ENCODE data around the gene ADAMTS14. TPM values are rescaled to one million over a fixed set of nuclear protein-coding genes. Genes with fewer than 3 reads are reported as not detected.
A peak's percentile ranks its signal among the peaks of the same experiment; 100 is the strongest.
"Not testable (repeated sequence)": the region's sequence is repeated elsewhere in the genome, so short reads cannot be mapped to it uniquely, and the experiment has no call there.

ADAMTS14 gene
- total RNA-seq, 1 donor from 2014 or later: 1.4 TPM

- Mint-ChIP-seq H3K36me3 (no peaks in the 10 kb centered on the region), H3K27ac (no peak overlapping the region)
- TF ChIP-seq, protein P1, sequence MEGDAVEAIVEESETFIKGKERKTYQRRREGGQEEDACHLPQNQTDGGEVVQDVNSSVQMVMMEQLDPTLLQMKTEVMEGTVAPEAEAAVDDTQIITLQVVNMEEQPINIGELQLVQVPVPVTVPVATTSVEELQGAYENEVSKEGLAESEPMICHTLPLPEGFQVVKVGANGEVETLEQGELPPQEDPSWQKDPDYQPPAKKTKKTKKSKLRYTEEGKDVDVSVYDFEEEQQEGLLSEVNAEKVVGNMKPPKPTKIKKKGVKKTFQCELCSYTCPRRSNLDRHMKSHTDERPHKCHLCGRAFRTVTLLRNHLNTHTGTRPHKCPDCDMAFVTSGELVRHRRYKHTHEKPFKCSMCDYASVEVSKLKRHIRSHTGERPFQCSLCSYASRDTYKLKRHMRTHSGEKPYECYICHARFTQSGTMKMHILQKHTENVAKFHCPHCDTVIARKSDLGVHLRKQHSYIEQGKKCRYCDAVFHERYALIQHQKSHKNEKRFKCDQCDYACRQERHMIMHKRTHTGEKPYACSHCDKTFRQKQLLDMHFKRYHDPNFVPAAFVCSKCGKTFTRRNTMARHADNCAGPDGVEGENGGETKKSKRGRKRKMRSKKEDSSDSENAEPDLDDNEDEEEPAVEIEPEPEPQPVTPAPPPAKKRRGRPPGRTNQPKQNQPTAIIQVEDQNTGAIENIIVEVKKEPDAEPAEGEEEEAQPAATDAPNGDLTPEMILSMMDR (conservative IDR thresholded peaks at IDR 0.05): no peak
Observed at GRCh38 chr10:70762441-70763175, 90.3 kb downstream of the ADAMTS14 start.

DNA sequence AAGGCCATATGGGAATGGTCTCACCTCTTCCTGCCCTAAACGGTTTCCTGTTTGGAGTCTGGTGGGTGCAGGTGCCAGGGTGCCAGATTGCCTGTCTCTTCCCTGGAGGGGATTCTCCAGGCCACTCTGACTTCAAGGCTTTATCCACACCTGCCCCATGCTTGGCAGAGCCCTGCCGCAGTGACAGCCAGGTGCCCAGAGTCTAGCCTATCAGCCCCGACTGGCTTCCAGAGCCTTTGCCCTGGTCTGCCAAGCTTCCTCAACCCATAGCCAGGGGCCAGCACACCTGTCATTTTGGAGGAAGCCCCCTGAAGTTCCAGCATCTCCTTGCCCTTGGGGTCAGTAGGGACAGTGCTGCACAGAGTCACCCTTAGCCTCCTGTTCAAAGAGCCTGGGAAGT is 91.3 kb downstream of the ADAMTS14 start:
- Mint-ChIP-seq H3K27me3 (peaks cover 8% of the 10 kb centered on the region), H3K9me3 (peaks cover 6% of the 10 kb centered on the region), H3K27ac (no peak overlapping the region), H3K4me3 (no peak overlapping the region), H3K4me1 (ENCODE audit: unreplicated experiment) (peaks cover 8% of the 10 kb centered on the region), H3K36me3 (no peaks in the 10 kb centered on the region)
- TF ChIP-seq, protein P1 (conservative IDR thresholded peaks at IDR 0.05): no peak
- no peak for DNase-seq (ENCODE audit: extremely low spot score, unreplicated experiment)

More at GRCh38 chr10:70762441-70763175, 90.3 kb downstream of the ADAMTS14 start:
- peaks cover 6% of the 10 kb centered on the region for H3K9me3 Mint-ChIP-seq
- peaks cover 9% of the 10 kb centered on the region for H3K4me1 Mint-ChIP-seq (ENCODE audit: unreplicated experiment)
- peaks cover 8% of the 10 kb centered on the region for H3K27me3 Mint-ChIP-seq
- DNase-seq (ENCODE audit: extremely low spot score, unreplicated experiment): no peak
- H3K4me3 Mint-ChIP-seq: no peak overlapping the region

- peaks cover 6% of the 10 kb centered on the region for H3K9me3 Mint-ChIP-seq
- H3K36me3 Mint-ChIP-seq: no peaks in the 10 kb centered on the region
- no peak overlapping the region for H3K4me3 Mint-ChIP-seq
- TF ChIP-seq, protein P1 (conservative IDR thresholded peaks at IDR 0.05): no peak
- peak; percentile 34 for DNase-seq (ENCODE audit: extremely low spot score, unreplicated experiment)
- no peaks in the 10 kb centered on the region for H3K4me1 Mint-ChIP-seq (ENCODE audit: unreplicated experiment)
- no peak overlapping the region for H3K27ac Mint-ChIP-seq
- H3K27me3 Mint-ChIP-seq: peaks cover 3% of the 10 kb centered on the region
Observed at GRCh38 chr10:70765794-70766594, 93.7 kb downstream of the ADAMTS14 start.

DNA sequence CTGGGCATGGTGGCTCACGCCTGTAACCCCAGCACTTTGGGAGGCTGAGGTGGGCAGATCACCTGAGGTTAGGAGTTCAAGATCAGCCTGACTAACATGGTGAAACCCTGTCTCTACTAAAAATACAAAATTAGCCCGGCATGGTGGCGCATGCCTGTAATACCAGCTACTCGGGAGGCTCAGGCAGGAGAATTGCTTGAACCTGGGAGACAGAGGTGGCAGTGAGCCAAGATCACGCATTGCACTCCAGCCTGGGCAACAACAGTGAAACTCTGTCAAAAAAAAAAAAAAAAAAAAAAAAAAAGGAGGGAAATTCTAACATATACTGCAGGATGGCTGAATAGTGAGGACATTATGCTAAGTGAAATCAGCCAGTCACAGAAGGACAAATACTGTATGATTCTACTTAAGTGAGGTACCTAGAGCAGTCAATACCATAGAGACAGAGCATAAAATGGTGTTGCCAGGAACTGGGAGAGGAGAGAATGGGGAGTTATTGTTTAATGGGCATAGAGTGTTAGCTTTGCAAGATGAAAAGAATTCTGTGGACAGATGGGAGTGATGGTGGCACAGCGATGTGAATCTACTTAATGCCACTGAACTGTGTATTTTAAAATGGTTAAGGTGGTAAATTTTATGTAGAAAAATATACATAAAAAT is 95.8 kb downstream of the ADAMTS14 start:
- H3K36me3 Mint-ChIP-seq; H3K27me3 Mint-ChIP-seq; DNase-seq (ENCODE audit: extremely low spot score, unreplicated experiment); H3K4me3 Mint-ChIP-seq; H3K27ac Mint-ChIP-seq; H3K4me1 Mint-ChIP-seq (ENCODE audit: unreplicated experiment); H3K9me3 Mint-ChIP-seq: not testable (repeated sequence)

DNA sequence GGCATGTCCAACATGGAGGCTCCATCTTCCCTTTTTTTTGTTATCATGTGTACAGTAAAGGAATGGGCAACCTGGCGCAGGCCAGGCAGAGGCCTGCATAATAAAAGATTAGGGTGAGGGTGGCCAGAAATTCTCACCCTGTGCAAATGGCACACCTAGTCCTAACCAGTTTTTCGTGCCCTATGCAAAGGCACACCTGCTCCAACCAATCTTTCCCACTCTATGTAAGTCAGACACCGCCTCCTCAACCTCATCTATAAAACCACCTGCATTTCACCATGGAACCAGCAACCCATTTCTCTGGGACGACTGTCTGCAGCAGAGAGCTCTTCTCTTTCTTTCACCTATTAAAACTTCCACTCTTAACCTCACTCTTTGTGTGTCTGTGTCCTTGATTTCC is 96.8 kb downstream of the ADAMTS14 start:
- no peak overlapping the region for H3K4me3 Mint-ChIP-seq
- TF ChIP-seq, protein P1 (conservative IDR thresholded peaks at IDR 0.05): no peak
- no peaks in the 10 kb centered on the region for H3K36me3 Mint-ChIP-seq
- peaks cover 6% of the 10 kb centered on the region for H3K9me3 Mint-ChIP-seq
- H3K4me1 Mint-ChIP-seq (ENCODE audit: unreplicated experiment): no peaks in the 10 kb centered on the region
- DNase-seq (ENCODE audit: extremely low spot score, unreplicated experiment): no peak
- H3K27me3 Mint-ChIP-seq: peaks cover 7% of the 10 kb centered on the region
- no peak overlapping the region for H3K27ac Mint-ChIP-seq
